IMR-90 (cell line): ENCODE data around the gene MT1X. TPM values are rescaled to one million over a fixed set of nuclear protein-coding genes. Genes with fewer than 3 reads are reported as not detected.

Experiments used
- ATAC-seq: fragments of 200-7000 bp; cut with Tn5 transposase; 2 replicates; pipeline ENCODE4 v1.9.1; 2020; ENCODE audit warnings: low read depth, mild to moderate bottlenecking, moderate library complexity
- BruUV-seq: library from RNA; stranded (reverse); fragments of 400-500 nt; replicated peaks from 2 replicates; lab custom pipeline; 2021; lab: Mats Ljungman, UMichigan
- CTCF ChIA-PET: fragments of 300-600 bp; formaldehyde crosslinking; extraction: SDS; loops from one replicate; lab custom pipeline; 2021; ENCODE audit warnings: antibody characterized with exemption; lab: Yijun Ruan, JAX
- POLR2A ChIA-PET: fragments of 300-600 bp; sonication (Branson Sonifier 250); formaldehyde crosslinking; loops from one replicate; lab custom pipeline; 2022; ENCODE audit warnings: antibody characterized with exemption; ENCODE audit not compliant: unreplicated experiment; lab: Charles Lee
- DNase-seq: peaks from one replicate; pipeline ENCODE4 v3.0.0; 2013
- H2AFZ ChIP-seq: replicated peaks from 2 replicates; pipeline ENCODE3; 2013; ENCODE audit warnings: low read length, mild to moderate bottlenecking; ENCODE audit not compliant: poor library complexity
- H2AK5ac ChIP-seq: 2 replicates; pipeline ENCODE4 v1.6.1; 2013; ENCODE audit warnings: low read depth, low read length, inconsistent platforms
- H2AK9ac ChIP-seq: replicated peaks from 2 replicates; pipeline ENCODE3; 2013; ENCODE audit warnings: mild to moderate bottlenecking, low read depth, low read length, moderate library complexity; ENCODE audit not compliant: poor library complexity
- H2BK120ac ChIP-seq: 2 replicates; pipeline ENCODE4 v1.6.1; 2013; ENCODE audit warnings: low read depth, low read length, inconsistent platforms
- H2BK15ac ChIP-seq: 3 replicates; pipeline ENCODE4 v1.6.1; 2013; ENCODE audit warnings: low read depth, low read length, inconsistent platforms
- H2BK20ac ChIP-seq: 2 replicates; pipeline ENCODE4 v1.6.1; 2013; ENCODE audit warnings: low read depth, mild to moderate bottlenecking, inconsistent platforms, low read length, moderate library complexity
- H2BK5ac ChIP-seq: 2 replicates; pipeline ENCODE4 v1.6.1; 2013; ENCODE audit warnings: mild to moderate bottlenecking, low read depth, low read length, inconsistent platforms; ENCODE audit not compliant: poor library complexity, severe bottlenecking
- H3K14ac ChIP-seq: replicated peaks from 2 replicates; pipeline ENCODE4 v1.6.1; 2013; ENCODE audit warnings: low read depth, low read length, inconsistent platforms
- H3K18ac ChIP-seq: 2 replicates; pipeline ENCODE4 v1.6.1; 2013; ENCODE audit warnings: low read depth, low read length, control low read depth
- H3K23ac ChIP-seq: 2 replicates; pipeline ENCODE4 v1.6.1; 2013; ENCODE audit warnings: low read depth, low read length, inconsistent platforms
- H3K27ac ChIP-seq: 2 replicates; pipeline ENCODE4 v1.5.1; 2013; ENCODE audit warnings: mild to moderate bottlenecking, control low read depth, low read length; ENCODE audit not compliant: insufficient read depth
- H3K27me3 ChIP-seq: 2 replicates; pipeline ENCODE4 v1.6.1; 2013; ENCODE audit warnings: low read length; ENCODE audit not compliant: control insufficient read depth, insufficient read depth
- H3K36me3 ChIP-seq: 2 replicates; pipeline ENCODE4 v1.6.1; 2013; ENCODE audit warnings: low read length, mixed read lengths; ENCODE audit not compliant: control insufficient read depth, insufficient read depth
- H3K4ac ChIP-seq: 2 replicates; pipeline ENCODE4 v1.6.1; 2013; ENCODE audit warnings: low read depth, low read length, inconsistent platforms
- H3K4me1 ChIP-seq: 2 replicates; pipeline ENCODE4 v1.6.1; 2013; ENCODE audit warnings: low read length, mixed read lengths; ENCODE audit not compliant: control insufficient read depth, insufficient read depth
- H3K4me2 ChIP-seq: 2 replicates; pipeline ENCODE4 v1.6.1; 2013; ENCODE audit warnings: low read depth, mild to moderate bottlenecking, control low read depth, low read length, moderate library complexity
- H3K4me3 ChIP-seq: 2 replicates; pipeline ENCODE4 v1.5.1; 2013; ENCODE audit warnings: low read depth, mild to moderate bottlenecking, control low read depth, low read length, moderate library complexity; ENCODE audit not compliant: insufficient read depth
- H3K56ac ChIP-seq: 2 replicates; pipeline ENCODE4 v1.6.1; 2013; ENCODE audit warnings: low read length, inconsistent platforms; ENCODE audit not compliant: insufficient read depth; ENCODE audit errors: extremely low read depth
- H3K79me1 ChIP-seq, 2 experiments: 2 replicates each; pipeline ENCODE4 v1.6.1; 2013; ENCODE audit warnings: low read length in 2 of 2, inconsistent platforms in 1 of 2, low read depth in 1 of 2
- H3K9ac ChIP-seq: 2 replicates; pipeline ENCODE4 v1.6.1; 2013; ENCODE audit warnings: low read depth, low read length, control low read depth
- H3K9me1 ChIP-seq: 2 replicates; pipeline ENCODE4 v1.6.1; 2013; ENCODE audit warnings: low read length, inconsistent platforms; ENCODE audit not compliant: insufficient read depth
- H3K9me3 ChIP-seq: 2 replicates; pipeline ENCODE4 v1.6.1; 2013; ENCODE audit warnings: low read length; ENCODE audit not compliant: control insufficient read depth, insufficient read depth
- H4K20me1 ChIP-seq: 2 replicates; pipeline ENCODE4 v1.6.1; 2013; ENCODE audit warnings: low read length, inconsistent platforms; ENCODE audit not compliant: insufficient read depth
- H4K5ac ChIP-seq: 2 replicates; pipeline ENCODE4 v1.6.1; 2013; ENCODE audit warnings: mild to moderate bottlenecking, low read depth, low read length, control low read depth
- H4K8ac ChIP-seq, 2 experiments: 2 replicates each; pipeline ENCODE4 v1.6.1; 2013; ENCODE audit warnings: low read depth in 2 of 2, low read length in 2 of 2, control low read depth in 1 of 2, inconsistent platforms in 1 of 2
- H4K91ac ChIP-seq: 2 replicates; pipeline ENCODE4 v1.6.1; 2013; ENCODE audit warnings: low read depth, low read length, inconsistent platforms; ENCODE audit not compliant: insufficient read depth
- CHD1 ChIP-seq: IDR thresholded peaks from 2 replicates; pipeline ENCODE4 v1.6.1; 2012; ENCODE audit warnings: low read depth, low read length, improper control_type of control experiment
- ELK1 ChIP-seq: fragments of 150-350 bp; IDR thresholded peaks from 2 replicates; pipeline ENCODE4 v1.6.1; 2016; ENCODE audit warnings: low read depth, mild to moderate bottlenecking, low read length, moderate library complexity, borderline replicate concordance
- FOS ChIP-seq: fragments of 150-350 bp; IDR thresholded peaks from 2 replicates; pipeline ENCODE4 v1.6.1; 2016; ENCODE audit warnings: low read depth, low read length
- MXI1 ChIP-seq: IDR thresholded peaks from 2 replicates; pipeline ENCODE4 v1.6.1; 2012; ENCODE audit warnings: low read depth, mild to moderate bottlenecking, low read length, moderate library complexity, borderline replicate concordance
- POLR2A ChIP-seq: IDR thresholded peaks from 2 replicates; pipeline ENCODE4 v1.6.1; 2012; ENCODE audit warnings: mild to moderate bottlenecking, low read depth, low read length
- RCOR1 ChIP-seq: IDR thresholded peaks from 2 replicates; pipeline ENCODE4 v1.6.1; 2012; ENCODE audit warnings: mild to moderate bottlenecking, low read length, improper control_type of control experiment; ENCODE audit not compliant: insufficient replicate concordance
- WGBS, 2 experiments: methylation state at CpG; one replicate each; pipeline versions ENCODE4 v1.1.5 to v1.1.7; 2013; ENCODE audit warnings: missing lambda C conversion rate in 2 of 2; ENCODE audit not compliant: insufficient read length in 1 of 2; ENCODE audit errors: extremely low coverage in 2 of 2; 5-methylcytosine and 5-hydroxymethylcytosine counted together
- dilution Hi-C: fragments of 300-500 bp; cut with HindIII; formaldehyde crosslinking; loops from one replicate; pipeline ENCODE4 v1.14.3; 2018; ENCODE audit warnings: low sequenced_read_pairs; ENCODE audit not compliant: unreplicated experiment
- in situ Hi-C: fragments of 300-500 bp; cut with MboI; formaldehyde crosslinking; loops from 3 replicates; pipeline ENCODE4 v1.14.3; 2019; ENCODE audit warnings: low sequenced_read_pairs, inconsistent platforms, mixed read lengths
- intact Hi-C: fragments of 100-400 bp; cut with micrococcal nuclease; formaldehyde crosslinking; loops from 2 replicates; pipeline ENCODE4 v1.10.0; 2022
- polyA plus RNA-seq, 3 experiments: library from polyadenylated mRNA; depleted of rRNA; stranded (reverse); fragments of >200 nt; gene quantifications; 2 replicates each; pipeline ENCODE4 v1.2.3, GENCODE V29; 2012; ENCODE audit warnings: low replicate concordance in 1 of 3
- total RNA-seq: library from RNA; depleted of rRNA; stranded (reverse); fragments of >200 nt; gene quantifications from 2 replicates; pipeline ENCODE4 v1.2.3, GENCODE V29; 2012

The MT1X gene
- total and polyA plus RNA-seq, 2 of the 4 experiments (the other 2 are of a cell fraction): 5.6 to 170 TPM

DNA sequence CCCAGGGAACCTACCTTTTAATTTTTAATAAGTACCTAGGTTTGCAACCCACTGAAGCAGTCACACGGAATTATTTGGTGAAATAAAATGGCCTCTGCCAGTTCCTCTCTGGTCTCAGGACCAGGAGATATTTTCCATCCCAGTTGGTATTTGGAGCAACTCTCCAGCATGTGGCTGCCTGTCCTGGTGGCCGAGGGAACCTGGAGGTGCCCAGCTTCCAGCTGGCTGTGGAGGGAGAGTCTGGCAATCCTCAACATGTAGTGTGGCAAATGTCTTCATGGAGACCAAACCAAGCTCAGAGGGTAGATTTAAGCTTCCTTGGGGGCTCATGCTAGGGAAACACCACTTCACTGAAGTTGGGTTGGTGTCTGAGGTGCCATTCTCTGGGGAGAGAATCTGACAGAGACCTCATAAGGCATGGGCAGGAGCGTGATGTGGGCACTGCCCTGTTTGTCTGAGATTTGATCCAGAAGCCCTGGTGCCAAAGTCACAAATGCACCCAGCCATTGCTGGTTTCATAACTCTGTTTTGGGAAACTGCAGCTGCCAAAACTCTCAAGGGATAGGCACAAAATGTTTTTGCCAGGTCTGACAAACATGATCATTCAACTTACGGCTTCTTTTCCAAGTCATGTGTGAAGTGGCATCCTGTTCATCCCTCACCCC, 2.8 kb downstream of the MT1X start:
- DNase-seq: no peak
- intact Hi-C loops: loop anchor here (5.0 kb wide), 2 partner anchors 58 to 78 kb away; partner anchors contain the start of genes MT1E and MT2A
- POLR2A ChIA-PET: no interaction called here

More for the DNA sequence above, 2.8 kb downstream of the MT1X start:
- ATAC-seq: no peak
- 100% methylated on average over 1 of the region's 4 CpGs; no CpG with 5 or more reads in 1 of the 2 experiments for WGBS, 2 experiments
- H4K91ac ChIP-seq: no peak overlapping the region
- CTCF ChIA-PET: no interaction called here
- H3K9me1 ChIP-seq: no peaks in the 10 kb centered on the region; the same call in 1 of the 2 replicates
- H2AK9ac ChIP-seq: no peak overlapping the region
- no peak overlapping the region for H2BK20ac ChIP-seq
- H3K56ac ChIP-seq: no peak overlapping the region
- H3K9me3 ChIP-seq: peaks cover 3% of the 10 kb centered on the region; the same call in 1 of the 2 replicates
- no peak overlapping the region for H3K4me3 ChIP-seq
- no peak overlapping the region for H3K27ac ChIP-seq
- H3K18ac ChIP-seq: no peak overlapping the region
- no peak overlapping the region for H4K5ac ChIP-seq
- dilution Hi-C loops (no loop called here), in situ Hi-C loops (no loop called here)
- no peaks in the 10 kb centered on the region for H4K20me1 ChIP-seq
- no peak overlapping the region for H3K4me2 ChIP-seq
- no peaks in the 10 kb centered on the region; the same call in 1 of the 2 replicates for H3K36me3 ChIP-seq
- no peak overlapping the region for H2BK120ac ChIP-seq
- H3K79me1 ChIP-seq: peaks cover 3% of the 10 kb centered on the region in 2 experiments; a peak in 1 of 4 replicates
- H3K9ac ChIP-seq: no peak overlapping the region
- H4K8ac ChIP-seq: no peak overlapping the region
- H3K4me1 ChIP-seq: peaks cover 7% of the 10 kb centered on the region; the same call in 1 of the 2 replicates
- no peak overlapping the region for H2BK5ac ChIP-seq
- no peak overlapping the region for H2BK15ac ChIP-seq
- no peak overlapping the region for H3K14ac ChIP-seq
- no peak overlapping the region for H2AFZ ChIP-seq
- no peak overlapping the region for H3K23ac ChIP-seq
- H3K27me3 ChIP-seq: no peaks in the 10 kb centered on the region
- H2AK5ac ChIP-seq: no peak overlapping the region
- TF ChIP-seq RCOR1: no peak
- TF ChIP-seq ELK1: no peak
- TF ChIP-seq CHD1: no peak
- TF ChIP-seq MXI1: no peak
- no peak for TF ChIP-seq FOS
- no peak for TF ChIP-seq POLR2A
- BruUV-seq: no TSS peak
- H3K4ac ChIP-seq: no peak overlapping the region
